ENCODE data around the gene TNNC1. TPM values are rescaled to one million over a fixed set of nuclear protein-coding genes. Genes with fewer than 3 reads are reported as not detected.

The TNNC1 gene
- total RNA-seq, 2 experiments from 2014 or later = 0.57 to 3.2 TPM

DNA sequence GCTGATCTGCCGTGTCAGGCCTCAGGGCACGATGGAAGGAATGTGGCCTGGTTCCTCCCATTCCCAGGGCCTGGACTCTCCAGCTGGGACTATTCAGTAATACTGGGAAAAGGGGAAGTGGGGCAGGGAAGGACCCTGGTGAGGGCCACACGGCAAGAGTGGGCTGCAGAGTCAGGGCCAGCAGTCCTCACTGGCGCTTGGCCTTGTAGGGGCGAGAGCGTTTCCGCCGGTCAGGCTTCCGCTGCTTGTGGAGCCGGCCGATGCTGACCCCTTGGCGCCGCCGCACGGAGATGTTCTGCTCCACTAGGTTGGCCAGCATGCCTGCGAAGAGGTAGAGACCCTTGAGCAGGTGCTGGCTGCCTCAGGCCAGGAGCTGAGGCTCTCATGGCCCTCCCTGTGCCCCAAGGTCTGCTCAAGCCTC, 51.7 kb downstream of the TNNC1 start:
- BruUV-seq (replicated peaks) = no TSS peak
- intact Hi-C loops (cut with micrococcal nuclease; ENCODE audit: unreplicated experiment) = no loop called here
- POLR2A ChIA-PET = no interaction called here
- Histone ChIP-seq H3K79me2 (ENCODE audit: insufficient read depth, low read depth, low read length) (no peaks in the 10 kb centered on the region), H2AFZ (ENCODE audit: low read length) (no peak overlapping the region), H3K27ac (ENCODE audit: low read depth, low read length, poor library complexity, severe bottlenecking) (no peak overlapping the region), H3K4me1 (ENCODE audit: insufficient read depth, low read length, poor library complexity, severe bottlenecking) (no peaks in the 10 kb centered on the region), H3K36me3 (ENCODE audit: insufficient read depth, low read length) (peaks cover 77% of the 10 kb centered on the region), H3K9me3 (ENCODE audit: low read length) (no peaks in the 10 kb centered on the region), H3K9me2 (ENCODE audit: insufficient read depth, low read length) (no peaks in the 10 kb centered on the region), H3K4me2 (ENCODE audit: low read length) (no peak overlapping the region), H4K20me1 (ENCODE audit: insufficient read depth, low read length) (no peaks in the 10 kb centered on the region), H3K4me3 (ENCODE audit: low read depth, low read length, poor library complexity, severe bottlenecking) (no peak overlapping the region)
- no peak for DNase-seq (ENCODE audit: low spot score)
- CTCF ChIA-PET (ENCODE audit: unreplicated experiment) = no interaction called here
- TF ChIP-seq, protein P1, sequence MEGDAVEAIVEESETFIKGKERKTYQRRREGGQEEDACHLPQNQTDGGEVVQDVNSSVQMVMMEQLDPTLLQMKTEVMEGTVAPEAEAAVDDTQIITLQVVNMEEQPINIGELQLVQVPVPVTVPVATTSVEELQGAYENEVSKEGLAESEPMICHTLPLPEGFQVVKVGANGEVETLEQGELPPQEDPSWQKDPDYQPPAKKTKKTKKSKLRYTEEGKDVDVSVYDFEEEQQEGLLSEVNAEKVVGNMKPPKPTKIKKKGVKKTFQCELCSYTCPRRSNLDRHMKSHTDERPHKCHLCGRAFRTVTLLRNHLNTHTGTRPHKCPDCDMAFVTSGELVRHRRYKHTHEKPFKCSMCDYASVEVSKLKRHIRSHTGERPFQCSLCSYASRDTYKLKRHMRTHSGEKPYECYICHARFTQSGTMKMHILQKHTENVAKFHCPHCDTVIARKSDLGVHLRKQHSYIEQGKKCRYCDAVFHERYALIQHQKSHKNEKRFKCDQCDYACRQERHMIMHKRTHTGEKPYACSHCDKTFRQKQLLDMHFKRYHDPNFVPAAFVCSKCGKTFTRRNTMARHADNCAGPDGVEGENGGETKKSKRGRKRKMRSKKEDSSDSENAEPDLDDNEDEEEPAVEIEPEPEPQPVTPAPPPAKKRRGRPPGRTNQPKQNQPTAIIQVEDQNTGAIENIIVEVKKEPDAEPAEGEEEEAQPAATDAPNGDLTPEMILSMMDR (conservative IDR thresholded peaks at IDR 0.05; ENCODE audit: low read length) = no peak
- TF ChIP-seq EZH2phosphoT487 (IDR thresholded peaks at IDR 0.05; ENCODE audit: borderline replicate concordance, low read depth, low read length) = no peak

DNA sequence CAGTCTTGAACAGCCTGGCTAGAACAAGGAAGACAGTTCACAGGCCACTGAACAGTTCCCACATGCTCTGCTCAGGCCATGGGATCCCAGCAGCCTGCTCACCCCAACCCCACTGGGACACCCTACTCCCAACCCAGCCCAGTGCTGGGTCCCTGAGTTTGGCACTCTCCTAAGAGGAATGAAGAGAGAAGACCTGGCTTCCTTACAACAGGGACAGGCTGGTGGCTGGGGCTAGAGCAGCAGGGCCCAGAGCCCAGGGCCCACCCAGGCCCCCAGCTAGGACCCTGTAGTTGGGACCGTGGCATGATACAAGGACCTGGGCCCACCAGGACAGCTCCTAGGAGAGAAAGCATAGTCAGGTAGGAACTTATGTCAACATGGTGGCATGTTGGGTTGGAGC, 52.3 kb downstream of the TNNC1 start:
- H3K36me3 ChIP-seq (ENCODE audit: insufficient read depth, low read length) = peaks cover 71% of the 10 kb centered on the region
- H3K4me1 ChIP-seq (ENCODE audit: insufficient read depth, low read length, poor library complexity, severe bottlenecking) = no peaks in the 10 kb centered on the region
- no TSS peak for BruUV-seq (replicated peaks)
- TF ChIP-seq EZH2phosphoT487 (IDR thresholded peaks at IDR 0.05; ENCODE audit: borderline replicate concordance, low read depth, low read length) = no peak
- TF ChIP-seq, protein P1 (conservative IDR thresholded peaks at IDR 0.05; ENCODE audit: low read length) = no peak
- H3K4me3 ChIP-seq (ENCODE audit: low read depth, low read length, poor library complexity, severe bottlenecking) = no peak overlapping the region
- no peaks in the 10 kb centered on the region for H4K20me1 ChIP-seq (ENCODE audit: insufficient read depth, low read length)
- H3K4me2 ChIP-seq (ENCODE audit: low read length) = no peak overlapping the region
- ChIA-PET POLR2A (no interaction called here), CTCF (ENCODE audit: unreplicated experiment) (no interaction called here)
- H2AFZ ChIP-seq (ENCODE audit: low read length) = no peak overlapping the region
- no peak overlapping the region for H3K27ac ChIP-seq (ENCODE audit: low read depth, low read length, poor library complexity, severe bottlenecking)
- H3K9me2 ChIP-seq (ENCODE audit: insufficient read depth, low read length) = no peaks in the 10 kb centered on the region
- H3K79me2 ChIP-seq (ENCODE audit: insufficient read depth, low read depth, low read length) = no peaks in the 10 kb centered on the region
- intact Hi-C loops (cut with micrococcal nuclease; ENCODE audit: unreplicated experiment) = no loop called here
- no peaks in the 10 kb centered on the region for H3K9me3 ChIP-seq (ENCODE audit: low read length)
- no peak for DNase-seq (ENCODE audit: low spot score)

Other genes with a start within 250 kb of the TNNC1 start
- gene TLR9, start 228.4 kb downstream of the TNNC1 start, total RNA-seq (2014; rRNA removed; shearing (Covaris generic)) = 0.51 and 1.7 TPM in 2 replicates
- 3.7 and 9.0 TPM in 2 replicates for gene TLR9, start 228.4 kb downstream of the TNNC1 start, total RNA-seq (2022)
- 40.0 and 52.8 TPM in 2 replicates for gene TWF2, start 214.9 kb downstream of the TNNC1 start, total RNA-seq (2014; rRNA removed; shearing (Covaris generic))
- gene TWF2, start 214.9 kb downstream of the TNNC1 start, total RNA-seq (2022) = 60.2 and 64.9 TPM in 2 replicates
- gene PPM1M, start 208.3 kb downstream of the TNNC1 start, total RNA-seq (2014; rRNA removed; shearing (Covaris generic)) = 1.1 and 4.4 TPM in 2 replicates
- gene PPM1M, start 208.3 kb downstream of the TNNC1 start, total RNA-seq (2022) = 13.8 and 15.6 TPM in 2 replicates
- gene WDR82, start 175.4 kb downstream of the TNNC1 start, total RNA-seq (2014; rRNA removed; shearing (Covaris generic)) = 27.8 and 38.5 TPM in 2 replicates
- gene WDR82, start 175.4 kb downstream of the TNNC1 start, total RNA-seq (2022) = 66.2 and 67.9 TPM in 2 replicates
- 24.5 and 28.1 TPM in 2 replicates for gene GLYCTK, start 166.2 kb downstream of the TNNC1 start, total RNA-seq (2014; rRNA removed; shearing (Covaris generic))
- 28.6 and 29.6 TPM in 2 replicates for gene GLYCTK, start 166.2 kb downstream of the TNNC1 start, total RNA-seq (2022)
- 14.2 and 18.3 TPM in 2 replicates for gene DNAH1, start 137.7 kb downstream of the TNNC1 start, total RNA-seq (2014; rRNA removed; shearing (Covaris generic))
- 5.8 and 10.5 TPM in 2 replicates for gene DNAH1, start 137.7 kb downstream of the TNNC1 start, total RNA-seq (2022)
- 88.3 and 102 TPM in 2 replicates for gene BAP1, start 44.0 kb downstream of the TNNC1 start, total RNA-seq (2014; rRNA removed; shearing (Covaris generic))
- gene BAP1, start 44.0 kb downstream of the TNNC1 start, total RNA-seq (2022) = 102 and 105 TPM in 2 replicates
- gene PHF7, start 43.4 kb downstream of the TNNC1 start, total RNA-seq (2014; rRNA removed; shearing (Covaris generic)) = 32.9 and 33.3 TPM in 2 replicates
- gene PHF7, start 43.4 kb downstream of the TNNC1 start, total RNA-seq (2022) = 44.5 and 61.4 TPM in 2 replicates
- not detected in 2 replicates for gene SEMA3G, start 8.9 kb downstream of the TNNC1 start, total RNA-seq (2014; rRNA removed; shearing (Covaris generic))
- gene SEMA3G, start 8.9 kb downstream of the TNNC1 start, total RNA-seq (2022) = 0.15 TPM in 1 of 2 replicates, not detected in the other
- 53.8 and 60.5 TPM in 2 replicates for gene NISCH, start 1.6 kb upstream of the TNNC1 start, total RNA-seq (2014; rRNA removed; shearing (Covaris generic))
- gene NISCH, start 1.6 kb upstream of the TNNC1 start, total RNA-seq (2022) = 73.3 and 78.5 TPM in 2 replicates
- not detected in 2 replicates for gene STAB1, start 41.3 kb upstream of the TNNC1 start, total RNA-seq (2014; rRNA removed; shearing (Covaris generic))
- gene STAB1, start 41.3 kb upstream of the TNNC1 start, total RNA-seq (2022) = not detected in 2 replicates
- 132 and 144 TPM in 2 replicates for gene NT5DC2, start 79.8 kb upstream of the TNNC1 start, total RNA-seq (2014; rRNA removed; shearing (Covaris generic))
- gene NT5DC2, start 79.8 kb upstream of the TNNC1 start, total RNA-seq (2022) = 110 and 118 TPM in 2 replicates
- gene UQCC5, start 82.6 kb upstream of the TNNC1 start, total RNA-seq (2014; rRNA removed; shearing (Covaris generic)) = 12.0 and 18.4 TPM in 2 replicates
- gene UQCC5, start 82.6 kb upstream of the TNNC1 start, total RNA-seq (2022) = 22.4 and 25.6 TPM in 2 replicates
- 67.2 and 75.7 TPM in 2 replicates for gene PBRM1, start 231.9 kb upstream of the TNNC1 start, total RNA-seq (2014; rRNA removed; shearing (Covaris generic))
- gene PBRM1, start 231.9 kb upstream of the TNNC1 start, total RNA-seq (2022) = 90.8 and 91.1 TPM in 2 replicates
- gene GNL3, start 232.0 kb upstream of the TNNC1 start, total RNA-seq (2014; rRNA removed; shearing (Covaris generic)) = 220 and 232 TPM in 2 replicates
- gene GNL3, start 232.0 kb upstream of the TNNC1 start, total RNA-seq (2022) = 147 and 182 TPM in 2 replicates